Heart right ventricle (tissue), 16 donors: ENCODE measurements around the gene HTN3. TPM values are rescaled to one million over a fixed set of nuclear protein-coding genes. Genes with fewer than 3 reads are reported as not detected.
"Not testable (repeated sequence)": the region's sequence is repeated elsewhere in the genome, so short reads cannot be mapped to it uniquely, and the experiment has no call there.

Experiments
- ATAC-seq, 8 donors: fragments of 200-7000 bp; cut with Tn5 transposase; one replicate each; pipeline ENCODE4 v1.9.1; 2020; ENCODE audit warnings: mild to moderate bottlenecking in 8 of 8, moderate library complexity in 8 of 8, moderate number of reproducible peaks in 1 of 8
- DNase-seq, 2 donors: peaks; one replicate each; pipeline ENCODE4 v3.0.0-alpha.2; 2020
- H3K27ac ChIP-seq, 10 donors: fragments of 200-600 bp; sonication (generic) in 2 of 10; one replicate each; pipeline versions ENCODE4 v1.5.0 to v1.8.0; 2020 to 2022; ENCODE audit warnings: mild to moderate bottlenecking in 3 of 10
- H3K27me3 ChIP-seq, 7 donors: fragments of 200-600 bp; one replicate each; pipeline ENCODE4 v1.8.0; 2021 to 2022; ENCODE audit warnings: mild to moderate bottlenecking in 2 of 7
- H3K36me3 ChIP-seq, 9 donors: fragments of 200-600 bp; sonication (generic) in 1 of 9; one replicate each; pipeline versions ENCODE4 v1.5.0 to v1.8.0; 2020 to 2022; ENCODE audit warnings: mild to moderate bottlenecking in 2 of 9
- H3K4me1 ChIP-seq, 9 donors: fragments of 200-600 bp; sonication (generic) in 1 of 9; one replicate each; pipeline versions ENCODE4 v1.5.0 to v1.8.0; 2020 to 2022; ENCODE audit warnings: mild to moderate bottlenecking in 4 of 9
- H3K4me3 ChIP-seq, 10 donors: fragments of 200-600 bp; sonication (generic) in 2 of 10; one replicate each; pipeline versions ENCODE4 v1.5.0 to v1.8.0; 2020 to 2022; ENCODE audit warnings: mild to moderate bottlenecking in 7 of 10, moderate library complexity in 2 of 10
- H3K9me3 ChIP-seq, 11 donors: fragments of 200-600 bp in 10 of 11; sonication (generic) in 2 of 11; one replicate each; pipeline versions ENCODE4 v1.5.0 to v1.8.0; 2013 to 2022; ENCODE audit warnings: mild to moderate bottlenecking in 2 of 11, control low read depth in 1 of 11, moderate library complexity in 1 of 11
- WGBS, 2 donors: extraction: QIAGEN DNeasy Blood & Tissue Kit; methylation state at CpG; one replicate each; pipeline ENCODE4 v1.1.7; 2013; ENCODE audit warnings: inconsistent platforms in 1 of 2; 5-methylcytosine and 5-hydroxymethylcytosine counted together
- intact Hi-C, 10 donors: fragments of 100-400 bp; cut with DNase I; formaldehyde crosslinking; loops; one replicate each; pipeline versions ENCODE4 v1.11.1 to v1.14.2; 2022
- polyA plus RNA-seq, 2 donors: library from polyadenylated mRNA; stranded (reverse); fragments of 200-250 nt; gene quantifications; one replicate each; pipeline ENCODE4 v1.2.3, GENCODE V29; 2013
- total RNA-seq, 10 donors: library from RNA; stranded (reverse); fragmentation: NEBNext Ultra II Directional in 3 of 10; extraction: Animal tissue kit (Norgen Biotek cat#: 25700) in 3 of 10; gene quantifications; one replicate each; pipeline versions ENCODE4 v1.2.1 to v1.2.4, GENCODE V29; 2021 to 2023
- TF ChIP-seq, protein P1 (sequence below), 9 donors: fragments of 200-600 bp; sonication (generic) in 2 of 9; IDR thresholded peaks; one replicate each; pipeline versions ENCODE4 v1.5.0 to v1.8.0; 2021 to 2022; ENCODE audit warnings: antibody characterized with exemption in 9 of 9, mild to moderate bottlenecking in 5 of 9, moderate library complexity in 1 of 9
- donor health status: Arrhythmogenic right ventricular cardiomyopathy.
- donor health status: ischemic (EF 13 %, LVEDD 7.1; RV severe dilation, severe dysfunction).
- donor health status: healthy with polysubstance abuse.
- donor health status: DM: no; HTN: yes; CAD: no.
- donor health status: DM: no; HTN: no; CAD: no.
- donor health status: ischemic (EF 25% LVEDD 6.9; RV normal size, moderate dysfunction).
- donor health status: ischemic (EF 25% LVEDD 5.7; RV mildly dilated, moderate dysfunction).
- donor health status: healthy.
- donor health status: DM: yes; HTN: yes; CAD: no.
- donor health status: Ischemic cardiomyopathy.
- donor health status: ischemic (EF 35%, LVEDD 5.7; RV mildly dilated, moderate dysfunction).
- donor health status: nonischemic (EF 11% LVEDD 7.7; RV severe dilation, severe dysfunction).
- donor health status: DM: yes; HTN: yes; CAD: no.
- donor health status: PGD.
- donor health status: ischemic (EF 29% LVEDD 5.4; RV normal size, mild dysfunction).
- donor health status: nonischemic (EF 23%, LVEDD 6.1; RV moderate dilation, normal function).

Gene HTN3
- total and polyA plus RNA-seq, 12 donors: not detected

DNA sequence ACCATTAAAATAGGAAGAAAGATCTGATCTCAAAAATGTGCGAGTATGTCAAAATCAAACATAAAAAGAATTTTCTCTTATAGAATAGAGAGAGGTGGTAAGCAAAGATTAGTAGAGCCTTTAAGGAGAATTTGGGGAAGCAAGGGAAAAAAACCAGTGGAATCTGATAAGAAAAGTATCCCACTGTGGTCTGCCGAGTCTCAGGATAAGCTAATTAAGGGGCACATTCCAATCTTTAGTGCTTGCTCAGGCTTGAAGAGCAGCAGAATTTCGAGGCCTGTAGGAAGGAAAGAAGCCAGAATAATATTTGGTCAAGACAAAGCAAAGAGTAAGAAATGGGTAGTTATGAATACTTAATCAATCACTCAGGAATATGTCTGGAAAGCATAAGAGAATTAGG lies 19.5 kb upstream of the HTN3 start:
- Histone ChIP-seq H3K36me3 (no peaks in the 10 kb centered on the region), H3K27ac (no peak overlapping the region), H3K27me3 (no peaks in the 10 kb centered on the region), H3K4me3 (no peak overlapping the region), H3K4me1 (no peaks in the 10 kb centered on the region), H3K9me3 (peaks cover 0 to 8% (median 0%) of the 10 kb centered on the region in 11 donors)
- ATAC-seq: no peak
- WGBS, 2 donors: 40 to 45% methylated on average over 3 of the region's 3 CpGs
- TF ChIP-seq, protein P1, sequence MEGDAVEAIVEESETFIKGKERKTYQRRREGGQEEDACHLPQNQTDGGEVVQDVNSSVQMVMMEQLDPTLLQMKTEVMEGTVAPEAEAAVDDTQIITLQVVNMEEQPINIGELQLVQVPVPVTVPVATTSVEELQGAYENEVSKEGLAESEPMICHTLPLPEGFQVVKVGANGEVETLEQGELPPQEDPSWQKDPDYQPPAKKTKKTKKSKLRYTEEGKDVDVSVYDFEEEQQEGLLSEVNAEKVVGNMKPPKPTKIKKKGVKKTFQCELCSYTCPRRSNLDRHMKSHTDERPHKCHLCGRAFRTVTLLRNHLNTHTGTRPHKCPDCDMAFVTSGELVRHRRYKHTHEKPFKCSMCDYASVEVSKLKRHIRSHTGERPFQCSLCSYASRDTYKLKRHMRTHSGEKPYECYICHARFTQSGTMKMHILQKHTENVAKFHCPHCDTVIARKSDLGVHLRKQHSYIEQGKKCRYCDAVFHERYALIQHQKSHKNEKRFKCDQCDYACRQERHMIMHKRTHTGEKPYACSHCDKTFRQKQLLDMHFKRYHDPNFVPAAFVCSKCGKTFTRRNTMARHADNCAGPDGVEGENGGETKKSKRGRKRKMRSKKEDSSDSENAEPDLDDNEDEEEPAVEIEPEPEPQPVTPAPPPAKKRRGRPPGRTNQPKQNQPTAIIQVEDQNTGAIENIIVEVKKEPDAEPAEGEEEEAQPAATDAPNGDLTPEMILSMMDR (IDR thresholded peaks at IDR 0.05): no peak
- intact Hi-C loops: no loop called here
- no peak for DNase-seq

DNA sequence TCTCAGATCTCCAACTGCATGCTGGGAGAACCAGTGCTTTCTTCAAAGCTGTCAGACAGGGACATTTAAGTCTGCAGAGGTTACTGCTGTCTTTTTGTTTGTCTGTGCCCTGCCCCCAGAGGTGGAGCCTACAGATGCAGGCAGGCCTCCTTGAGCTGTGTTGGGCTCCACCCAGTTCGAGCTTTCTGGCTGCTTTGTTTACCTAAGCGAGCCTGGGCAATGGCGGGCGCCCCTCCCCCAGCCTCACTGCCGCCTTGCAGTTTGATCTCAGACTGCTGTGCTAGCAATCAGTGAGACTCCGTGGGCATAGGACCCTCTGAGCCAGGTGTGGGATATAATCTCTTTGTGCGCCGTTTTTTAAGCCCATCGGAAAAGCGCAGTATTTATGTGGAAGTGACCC lies 9.3 kb upstream of the HTN3 start:
- H3K27me3 ChIP-seq, H3K27ac ChIP-seq, H3K9me3 ChIP-seq, H3K4me3 ChIP-seq, intact Hi-C loops, DNase-seq, H3K4me1 ChIP-seq, ATAC-seq, H3K36me3 ChIP-seq: not testable (repeated sequence)
- 79 to 81% methylated on average over 7 to 8 of the region's 10 CpGs for WGBS, 2 donors

DNA sequence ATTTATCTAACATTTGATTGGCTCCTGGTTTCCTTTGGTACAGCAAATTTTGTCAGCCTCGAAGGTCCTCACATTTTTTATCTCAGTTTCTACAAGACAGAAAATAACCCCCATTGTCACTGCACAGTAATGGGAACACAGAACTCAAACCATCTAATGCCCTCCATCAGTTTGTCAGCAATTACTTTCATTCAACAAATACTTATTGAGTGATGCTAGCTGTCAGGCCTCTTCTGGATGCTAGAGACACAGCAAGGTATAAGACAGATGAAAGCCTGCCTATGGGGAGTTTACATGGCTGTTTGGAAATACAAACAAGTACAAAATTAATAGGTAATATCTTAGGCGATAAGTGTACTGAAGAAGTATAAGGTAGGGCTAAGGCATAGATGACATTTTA lies 5.0 kb upstream of the HTN3 start:
- Histone ChIP-seq H3K27ac (no peak overlapping the region), H3K4me3 (no peak overlapping the region), H3K27me3 (no peaks in the 10 kb centered on the region), H3K4me1 (no peaks in the 10 kb centered on the region), H3K36me3 (no peaks in the 10 kb centered on the region), H3K9me3 (no peaks in the 10 kb centered on the region)
- DNase-seq: no peak
- ATAC-seq: no peak
- intact Hi-C loops: no loop called here
- TF ChIP-seq, protein P1 (IDR thresholded peaks at IDR 0.05): no peak
- 74 to 80% methylated on average over 2 of the region's 2 CpGs for WGBS, 2 donors

DNA sequence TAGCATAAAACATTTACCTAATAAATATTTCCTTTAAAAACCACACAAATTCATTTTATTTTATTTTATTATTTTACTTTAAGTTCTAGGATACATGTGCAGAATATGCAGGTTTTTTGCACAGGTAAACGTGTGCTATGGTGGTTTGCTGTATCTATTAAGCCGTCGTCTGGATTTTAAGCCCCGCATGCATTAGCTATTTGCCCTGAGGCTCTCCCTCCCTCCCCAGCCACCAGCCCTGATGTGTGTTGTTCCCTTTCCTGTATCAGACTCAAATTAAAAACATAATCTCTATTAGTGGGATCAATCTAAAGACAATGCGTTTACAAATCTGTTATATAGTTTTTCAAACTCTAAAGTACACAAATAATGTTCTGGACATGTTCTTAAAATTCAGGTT lies 1.2 kb upstream of the HTN3 start:
- intact Hi-C loops: no loop called here
- no peaks in the 10 kb centered on the region for H3K9me3 ChIP-seq
- no peak overlapping the region for H3K27ac ChIP-seq
- DNase-seq (no peak), ATAC-seq (no peak)
- no peaks in the 10 kb centered on the region for H3K4me1 ChIP-seq
- WGBS, 2 donors: 76 to 82% methylated on average over 5 of the region's 5 CpGs
- no peaks in the 10 kb centered on the region for H3K27me3 ChIP-seq
- H3K36me3 ChIP-seq: no peaks in the 10 kb centered on the region
- TF ChIP-seq, protein P1 (IDR thresholded peaks at IDR 0.05): no peak
- no peak overlapping the region for H3K4me3 ChIP-seq

DNA sequence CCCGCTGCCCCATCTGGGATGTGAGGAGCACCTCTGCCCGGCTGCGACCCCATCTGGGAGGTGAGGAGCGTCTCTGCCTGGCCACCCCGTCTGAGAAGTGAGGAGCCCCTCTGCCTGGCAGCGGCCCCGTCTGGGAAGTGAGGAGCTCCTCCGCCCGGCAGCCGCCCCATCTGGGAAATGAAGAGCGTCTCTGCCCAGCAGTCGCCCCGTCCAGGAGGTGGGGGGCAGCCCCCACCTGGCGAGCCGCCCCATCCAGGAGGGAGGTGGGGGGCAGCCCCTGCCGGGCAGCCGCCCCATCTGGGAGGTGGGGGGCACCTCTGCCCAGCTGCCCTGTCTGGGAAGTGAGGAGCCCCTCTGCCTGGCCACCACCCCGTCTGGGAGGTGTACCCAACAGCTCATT lies 9.3 kb downstream of the HTN3 start:
- H3K27me3 ChIP-seq, H3K27ac ChIP-seq, DNase-seq, H3K4me3 ChIP-seq, H3K4me1 ChIP-seq, H3K36me3 ChIP-seq, ATAC-seq, intact Hi-C loops: not testable (repeated sequence)
- peaks cover 0 to 42% (median 0%) of the 10 kb centered on the region in 11 donors for H3K9me3 ChIP-seq
- WGBS, 2 donors: 87 to 89% methylated on average over 17 to 18 of the region's 18 CpGs

DNA sequence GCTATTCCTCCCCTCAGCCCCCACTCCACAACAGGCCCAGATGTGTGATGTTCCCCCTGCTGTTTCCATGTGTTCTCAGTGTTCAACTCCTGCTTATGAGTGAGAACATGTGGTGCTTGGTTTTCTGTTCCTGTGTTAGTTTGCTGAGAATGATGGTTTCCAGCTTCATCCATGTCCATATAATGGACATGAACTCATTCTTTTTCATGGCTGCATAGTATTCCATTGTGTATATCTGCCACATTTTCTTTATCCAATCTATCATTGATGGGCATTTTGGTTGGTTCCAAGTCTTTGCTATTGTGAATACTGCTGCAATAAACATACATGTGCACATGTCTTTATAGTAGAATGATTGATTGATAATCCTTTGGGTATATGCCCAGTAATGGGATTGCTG lies 11.7 kb downstream of the HTN3 start:
- intact Hi-C loops, H3K4me3 ChIP-seq, DNase-seq, H3K36me3 ChIP-seq, H3K4me1 ChIP-seq, ATAC-seq, H3K27me3 ChIP-seq, H3K27ac ChIP-seq: not testable (repeated sequence)
- H3K9me3 ChIP-seq: peaks cover 0 to 31% (median 0%) of the 10 kb centered on the region in 11 donors
